Psoas muscle (tissue), 8 donors: ENCODE results near the gene HIP1. TPM values are rescaled to one million over a fixed set of nuclear protein-coding genes. Genes with fewer than 3 reads are reported as not detected.
"Not testable (repeated sequence)": the region's sequence is repeated elsewhere in the genome, so short reads cannot be mapped to it uniquely, and the experiment has no call there.

ENCODE experiments used
- ATAC-seq, 4 donors: fragments of 200-7000 bp; cut with Tn5 transposase; one replicate each; pipeline ENCODE4 v1.9.1; 2020; ENCODE audit warnings: moderate library complexity in 3 of 4, mild to moderate bottlenecking in 2 of 4
- DNase-seq, 2 donors: peaks; one replicate each; pipeline ENCODE4 v3.0.0-alpha.2; 2020
- H3K27ac ChIP-seq: fragments of 200-600 bp; one replicate; pipeline ENCODE4 v1.8.0; 2022
- H3K27me3 ChIP-seq, 3 donors: fragments of 200-600 bp in 1 of 3; one replicate each; pipeline versions ENCODE4 v1.6.1 to v1.8.0; 2013 to 2022; ENCODE audit warnings: low read length in 2 of 3, mild to moderate bottlenecking in 2 of 3, moderate library complexity in 1 of 3; ENCODE audit not compliant: insufficient read depth in 3 of 3
- H3K36me3 ChIP-seq, 2 donors: fragments of 200-600 bp in 1 of 2; one replicate each; pipeline versions ENCODE4 v1.6.1 to v1.8.0; 2013 to 2022; ENCODE audit warnings: low read depth in 1 of 2, mild to moderate bottlenecking in 1 of 2, moderate library complexity in 1 of 2; ENCODE audit not compliant: insufficient read depth in 1 of 2
- H3K4me1 ChIP-seq: fragments of 200-600 bp; one replicate; pipeline ENCODE4 v1.8.0; 2022
- H3K4me3 ChIP-seq: fragments of 200-600 bp; one replicate; pipeline ENCODE4 v1.8.0; 2022; ENCODE audit warnings: mild to moderate bottlenecking
- H3K9me3 ChIP-seq: fragments of 200-600 bp; one replicate; pipeline ENCODE4 v1.8.0; 2022
- WGBS, 3 donors: extraction: QIAGEN DNeasy Blood & Tissue Kit; methylation state at CpG; one replicate each; pipeline versions ENCODE4 v1.1.6 to v1.1.7; 2013; 5-methylcytosine and 5-hydroxymethylcytosine counted together
- intact Hi-C, 2 donors: fragments of 100-400 bp; cut with DNase I; formaldehyde crosslinking; loops; one replicate each; pipeline versions ENCODE4 v1.11.0 to v1.14.2; 2022
- polyA plus RNA-seq, 3 donors: library from polyadenylated mRNA; stranded (reverse); fragments of 200-250 nt; gene quantifications; one replicate each; pipeline ENCODE4 v1.2.3, GENCODE V29; 2013
- total RNA-seq, 4 donors: library from RNA; stranded (reverse); fragmentation: NEBNext Ultra II Directional in 2 of 4; extraction: Animal tissue kit (Norgen Biotek cat#: 25700) in 2 of 4; gene quantifications; one replicate each; pipeline versions ENCODE4 v1.2.1 to v1.2.4, GENCODE V29; 2021 to 2023
- TF ChIP-seq, protein P1 (sequence below): fragments of 200-600 bp; IDR thresholded peaks from one replicate; pipeline ENCODE4 v1.8.0; 2022; ENCODE audit warnings: antibody characterized with exemption
- donor health status: healthy with polysubstance abuse.
- donor health status: DM: no; HTN: no; CAD: no; lungs with moderate emphysema.
- donor health status: Bipolar disorder and iron deficiency.
- donor health status: healthy.
- donor health status: DM: yes; HTN: yes; CAD: no.
- donor health status: DM: no; HTN: no; CAD: no.
- donor health status: DM: no; HTN: no; CAD: no.
- donor health status: DM: yes; HTN: yes; CAD: no.

The HIP1 gene
- total and polyA plus RNA-seq, 7 donors, result 2.5 to 11.9 (median 5.4) TPM

DNA sequence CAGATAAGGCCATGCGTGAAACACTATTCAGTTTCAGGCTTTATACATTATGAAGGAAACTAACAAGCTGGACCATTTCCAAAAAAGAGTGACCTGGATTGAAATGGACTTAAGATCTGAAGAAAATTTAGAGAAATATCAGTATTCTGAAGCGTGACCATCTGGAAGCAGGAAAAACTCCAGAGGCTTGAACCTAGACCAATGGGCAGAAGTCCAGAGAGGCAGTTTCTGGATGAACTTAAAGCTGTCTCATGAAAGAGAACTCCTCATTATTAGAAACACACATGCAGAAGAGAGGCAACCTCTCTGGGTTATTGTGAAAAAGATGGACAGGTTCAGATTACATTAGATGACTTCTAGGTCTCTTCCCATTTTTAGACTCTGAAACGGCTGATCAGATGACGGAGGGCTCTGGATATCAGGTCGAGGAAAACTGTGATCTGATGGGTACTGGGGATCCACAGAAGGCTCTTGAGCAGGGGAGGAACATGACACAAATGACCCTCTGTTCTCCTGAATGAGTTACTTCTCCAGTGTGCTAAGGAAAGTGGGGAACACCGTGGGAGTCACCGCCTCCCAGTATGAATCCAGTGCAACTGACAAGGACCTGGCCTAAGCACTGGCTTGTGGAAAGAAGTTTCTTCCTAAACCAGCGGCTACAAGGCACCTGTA lies 130.2 kb downstream of the HIP1 start:
- Histone ChIP-seq H3K4me3 (no peak overlapping the region), H3K27me3 (no peaks in the 10 kb centered on the region), H3K4me1 (peaks cover 4% of the 10 kb centered on the region), H3K9me3 (no peaks in the 10 kb centered on the region), H3K27ac (no peak overlapping the region), H3K36me3 (no peaks in the 10 kb centered on the region)
- DNase-seq, result no peak
- 53 to 71% (median 58%) methylated on average over 8 of the region's 8 CpGs for WGBS, 3 donors
- TF ChIP-seq, protein P1, sequence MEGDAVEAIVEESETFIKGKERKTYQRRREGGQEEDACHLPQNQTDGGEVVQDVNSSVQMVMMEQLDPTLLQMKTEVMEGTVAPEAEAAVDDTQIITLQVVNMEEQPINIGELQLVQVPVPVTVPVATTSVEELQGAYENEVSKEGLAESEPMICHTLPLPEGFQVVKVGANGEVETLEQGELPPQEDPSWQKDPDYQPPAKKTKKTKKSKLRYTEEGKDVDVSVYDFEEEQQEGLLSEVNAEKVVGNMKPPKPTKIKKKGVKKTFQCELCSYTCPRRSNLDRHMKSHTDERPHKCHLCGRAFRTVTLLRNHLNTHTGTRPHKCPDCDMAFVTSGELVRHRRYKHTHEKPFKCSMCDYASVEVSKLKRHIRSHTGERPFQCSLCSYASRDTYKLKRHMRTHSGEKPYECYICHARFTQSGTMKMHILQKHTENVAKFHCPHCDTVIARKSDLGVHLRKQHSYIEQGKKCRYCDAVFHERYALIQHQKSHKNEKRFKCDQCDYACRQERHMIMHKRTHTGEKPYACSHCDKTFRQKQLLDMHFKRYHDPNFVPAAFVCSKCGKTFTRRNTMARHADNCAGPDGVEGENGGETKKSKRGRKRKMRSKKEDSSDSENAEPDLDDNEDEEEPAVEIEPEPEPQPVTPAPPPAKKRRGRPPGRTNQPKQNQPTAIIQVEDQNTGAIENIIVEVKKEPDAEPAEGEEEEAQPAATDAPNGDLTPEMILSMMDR, result no peak
- ATAC-seq, result no peak
- intact Hi-C loops, result no loop called here

DNA sequence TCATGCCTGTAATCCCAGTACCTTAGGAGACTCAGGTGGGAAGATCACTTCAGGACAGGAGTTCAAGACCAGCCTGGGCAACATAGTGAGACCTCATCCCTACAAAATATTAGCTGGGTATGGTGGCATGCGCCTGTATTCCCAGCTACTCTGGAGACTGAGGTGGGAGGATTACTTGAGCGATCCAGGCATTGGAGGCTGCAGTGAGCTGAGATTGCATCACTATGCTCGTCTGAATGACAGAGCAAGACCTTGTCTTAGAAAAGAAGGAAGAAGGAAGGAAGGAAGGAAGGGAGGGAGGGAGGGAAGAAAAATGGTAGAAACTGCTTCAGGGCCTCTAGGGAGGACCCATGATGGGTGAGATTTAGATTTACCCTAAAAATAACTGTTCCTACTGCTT lies 134.3 kb downstream of the HIP1 start:
- Histone ChIP-seq H3K4me3 (no peak overlapping the region), H3K36me3 (no peaks in the 10 kb centered on the region), H3K27me3 (no peaks in the 10 kb centered on the region), H3K9me3 (no peaks in the 10 kb centered on the region), H3K4me1 (peaks cover 4% of the 10 kb centered on the region), H3K27ac (no peak overlapping the region)
- TF ChIP-seq, protein P1, result no peak
- ATAC-seq, result no peak
- WGBS, 3 donors, result 82 to 90% (median 84%) methylated on average over 3 of the region's 3 CpGs
- intact Hi-C loops, result no loop called here
- DNase-seq, result no peak

DNA sequence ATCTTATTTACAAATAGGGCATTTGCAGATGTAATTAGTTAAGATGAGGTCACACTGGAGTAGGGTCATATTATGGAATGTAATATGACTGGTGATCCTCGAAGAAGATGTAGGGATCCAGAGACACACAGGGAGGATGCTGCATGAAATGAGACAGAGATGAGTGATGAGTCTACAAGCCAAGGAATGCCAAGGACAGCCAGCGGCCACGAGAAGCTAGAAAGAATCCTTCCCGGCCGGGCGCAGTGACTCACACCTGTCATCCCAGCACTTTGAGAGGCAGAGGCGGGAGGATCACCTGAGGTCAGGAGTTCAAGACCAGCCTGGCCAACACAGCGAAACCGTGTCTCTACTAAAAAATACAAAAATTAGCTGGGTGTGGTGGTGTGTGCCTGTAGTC lies 135.9 kb downstream of the HIP1 start:
- H3K9me3 ChIP-seq, H3K4me3 ChIP-seq, intact Hi-C loops, DNase-seq, H3K27me3 ChIP-seq, H3K4me1 ChIP-seq, H3K27ac ChIP-seq, ATAC-seq, H3K36me3 ChIP-seq: not testable (repeated sequence)
- WGBS, 3 donors, result 89 to 92% (median 92%) methylated on average over 9 of the region's 9 CpGs

DNA sequence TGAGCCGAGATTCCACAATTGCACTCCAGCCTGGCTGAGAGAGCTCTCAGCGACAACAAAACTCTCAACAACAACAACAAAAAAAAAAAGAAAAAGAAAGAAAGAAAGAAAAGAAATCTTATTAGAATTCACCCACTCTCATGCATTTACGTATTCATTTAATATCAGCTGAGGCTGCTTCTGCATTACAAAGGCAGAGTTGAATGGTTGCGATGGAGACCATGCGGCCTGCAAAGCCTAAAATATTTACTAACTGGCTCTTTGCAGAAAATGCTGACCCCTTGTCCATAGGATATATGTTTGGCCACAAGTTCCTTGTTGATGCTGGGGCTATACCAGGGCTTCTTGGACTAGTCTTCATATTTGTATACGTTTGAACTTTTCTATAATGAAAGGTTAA lies 137.2 kb downstream of the HIP1 start:
- no peak overlapping the region for H3K27ac ChIP-seq
- 96 to 98% (median 97%) methylated on average over 6 of the region's 6 CpGs for WGBS, 3 donors
- TF ChIP-seq, protein P1, result no peak
- intact Hi-C loops, result no loop called here
- H3K4me3 ChIP-seq, result no peak overlapping the region
- DNase-seq, result no peak
- H3K4me1 ChIP-seq, result peaks cover 7% of the 10 kb centered on the region
- no peaks in the 10 kb centered on the region for H3K27me3 ChIP-seq
- H3K9me3 ChIP-seq, result no peaks in the 10 kb centered on the region
- H3K36me3 ChIP-seq, result no peaks in the 10 kb centered on the region
- ATAC-seq, result no peak

DNA sequence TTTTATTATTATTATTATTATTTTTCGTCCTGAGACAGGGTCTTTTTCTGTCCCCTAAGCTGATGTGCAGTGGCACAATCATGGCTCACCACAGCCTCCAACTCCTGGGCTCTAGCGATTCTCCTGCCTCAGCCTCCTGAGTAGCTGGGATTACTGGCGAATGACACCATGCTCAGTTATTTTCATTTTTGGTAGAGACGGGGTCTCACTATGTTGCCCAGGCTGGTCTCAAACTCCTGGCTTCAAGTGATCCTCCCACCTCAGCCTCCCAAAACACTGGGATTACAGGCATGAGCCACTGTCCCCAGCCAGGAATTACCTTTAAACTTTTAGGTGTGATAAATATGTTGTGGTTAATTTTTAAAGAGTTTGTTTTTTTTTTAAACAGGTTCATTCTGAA lies 138.0 kb downstream of the HIP1 start:
- H3K4me3 ChIP-seq, intact Hi-C loops, DNase-seq, H3K27me3 ChIP-seq, H3K36me3 ChIP-seq, H3K4me1 ChIP-seq, H3K9me3 ChIP-seq, H3K27ac ChIP-seq, ATAC-seq: not testable (repeated sequence)
- 84 to 91% (median 90%) methylated on average over 4 of the region's 4 CpGs for whole genome bisulfite sequencing, 3 donors
